Keratinocyte (primary cell): ENCODE data around the gene ATP6V0A1. TPM values are rescaled to one million over a fixed set of nuclear protein-coding genes. Genes with fewer than 3 reads are reported as not detected.

Source experiments
- DNase-seq: peaks from one replicate; pipeline ENCODE4 v3.0.0-alpha.2; 2011; ENCODE audit warnings: low read depth, missing footprints, low spot score
- FAIRE-seq: peaks from 2 replicates; lab custom pipeline; 2011; peaks lifted over from hg19 to GRCh38; lab: Jason Lieb, UNC
- H2AFZ ChIP-seq: 2 replicates; pipeline ENCODE4 v1.6.0; 2012; ENCODE audit warnings: low read length, control low read depth, inconsistent platforms; ENCODE audit not compliant: control insufficient read depth
- H3K27ac ChIP-seq: 2 replicates; pipeline ENCODE4 v1.5.1; 2011; ENCODE audit warnings: low read length; ENCODE audit not compliant: control insufficient read depth, insufficient read depth
- H3K27me3 ChIP-seq: 3 replicates; pipeline ENCODE4 v1.6.0; 2011; ENCODE audit warnings: low read length; ENCODE audit not compliant: control insufficient read depth, insufficient read depth; ENCODE audit errors: extremely low read depth
- H3K36me3 ChIP-seq, 2 experiments: 2 replicates in 1 of 2; 3 replicates in 1 of 2; pipeline ENCODE4 v1.5.1; 2011; ENCODE audit warnings: low read length in 2 of 2, mild to moderate bottlenecking in 1 of 2; ENCODE audit not compliant: control insufficient read depth in 2 of 2, insufficient read depth in 2 of 2; ENCODE audit errors: extremely low read depth in 1 of 2
- H3K4me1 ChIP-seq: 3 replicates; pipeline ENCODE4 v1.5.1; 2011; ENCODE audit warnings: low read length; ENCODE audit not compliant: control insufficient read depth, insufficient read depth; ENCODE audit errors: extremely low read depth
- H3K4me2 ChIP-seq: 3 replicates; pipeline ENCODE4 v1.6.0; 2011; ENCODE audit warnings: low read depth, low read length; ENCODE audit not compliant: control insufficient read depth, insufficient read depth; ENCODE audit errors: extremely low read depth
- H3K4me3 ChIP-seq, 3 experiments: fragments of 200-600 bp in 1 of 3; sonication (generic) in 1 of 3; 2 replicates in 2 of 3; 3 replicates in 1 of 3; pipeline ENCODE4 v1.5.1; 2011 to 2016; ENCODE audit warnings: low read length in 3 of 3, mild to moderate bottlenecking in 3 of 3, control low read depth in 2 of 3, inconsistent platforms in 1 of 3, low read depth in 1 of 3, mixed read lengths in 1 of 3, mixed run types in 1 of 3, moderate library complexity in 1 of 3; ENCODE audit not compliant: control insufficient read depth in 2 of 3, insufficient read depth in 2 of 3; ENCODE audit errors: extremely low read depth in 1 of 3
- H3K79me2 ChIP-seq: 2 replicates; pipeline ENCODE4 v1.6.0; 2012; ENCODE audit warnings: low read length; ENCODE audit not compliant: control insufficient read depth, insufficient read depth
- H3K9ac ChIP-seq: 3 replicates; pipeline ENCODE4 v1.6.0; 2011; ENCODE audit warnings: low read length; ENCODE audit not compliant: control insufficient read depth, insufficient read depth; ENCODE audit errors: extremely low read depth
- H3K9me1 ChIP-seq: 3 replicates; pipeline ENCODE4 v1.6.0; 2011; ENCODE audit warnings: low read length; ENCODE audit not compliant: control insufficient read depth, insufficient read depth; ENCODE audit errors: extremely low read depth
- H3K9me3 ChIP-seq: 2 replicates; pipeline ENCODE4 v1.5.1; 2012; ENCODE audit warnings: low read depth, low read length; ENCODE audit not compliant: control insufficient read depth
- H4K20me1 ChIP-seq: 3 replicates; pipeline ENCODE4 v1.6.0; 2011; ENCODE audit warnings: low read length; ENCODE audit not compliant: control insufficient read depth, insufficient read depth; ENCODE audit errors: extremely low read depth
- CTCF ChIP-seq, 3 experiments: IDR thresholded peaks in 1 of 3; conservative IDR thresholded peaks in 1 of 3; optimal IDR thresholded peaks in 1 of 3; 2 replicates in 2 of 3; 3 replicates in 1 of 3; pipeline versions ENCODE3 to v1.5.1; 2011; ENCODE audit warnings: low read length in 3 of 3, mild to moderate bottlenecking in 3 of 3, moderate library complexity in 2 of 3, control low read depth in 1 of 3, inconsistent platforms in 1 of 3; ENCODE audit not compliant: insufficient read depth in 2 of 3; ENCODE audit errors: extremely low read depth in 1 of 3
- EZH2 ChIP-seq: IDR thresholded peaks from one replicate; pipeline ENCODE4 v1.6.1; 2012; ENCODE audit warnings: inconsistent platforms, mild to moderate bottlenecking, low read length, moderate library complexity
- dilution Hi-C: fragments of 300-500 bp; cut with MboI; formaldehyde crosslinking; loops from one replicate; pipeline ENCODE4 v1.7.0; 2020; ENCODE audit warnings: low sequenced_read_pairs; ENCODE audit not compliant: extremely low pct_ligation_motif_present
- polyA plus RNA-seq, 5 experiments: library from polyadenylated mRNA; depleted of rRNA in 3 of 5; stranded (reverse) in 3 of 5; stranded (forward) in 1 of 5; unstranded in 1 of 5; fragments of >200 nt; gene quantifications; 1 replicate in 1 of 5; 2 replicates in 3 of 5; 3 replicates in 1 of 5; pipeline versions ENCODE4 v1.2.1 to v1.2.3, GENCODE V29; 2011 to 2012; ENCODE audit warnings: missing spikeins in 2 of 5, low read depth in 1 of 5, low replicate concordance in 1 of 5

The ATP6V0A1 gene
- polyA plus RNA-seq, 1 donor (not counting 4 experiments of a cell fraction or from before 2014, with no cell fraction given) = 24.0 TPM

DNA sequence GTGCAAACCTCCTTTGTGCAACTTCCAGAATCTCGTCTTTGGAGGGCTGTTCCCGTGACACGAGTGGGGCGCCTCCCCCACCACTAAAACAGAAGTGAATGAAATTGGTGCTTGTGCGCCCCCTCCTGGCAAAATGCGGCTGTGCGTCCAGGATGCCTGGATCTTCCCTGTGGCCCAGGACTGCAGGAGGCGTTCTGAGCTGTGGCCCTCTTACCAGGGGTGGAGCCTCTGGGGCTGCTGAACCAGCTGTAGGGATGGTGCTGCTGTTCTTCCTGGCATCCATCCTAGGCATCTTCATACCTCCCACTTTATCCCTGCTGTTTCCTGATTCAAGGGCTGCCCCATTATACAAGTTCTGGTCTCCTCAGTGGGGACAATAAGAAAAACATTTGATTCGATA, 58.8 kb downstream of the ATP6V0A1 start:
- no peaks in the 10 kb centered on the region for H3K9me3 ChIP-seq
- DNase-seq = no peak
- H3K27ac ChIP-seq = peak overlapping the region; percentile 91
- peaks cover 10 to 19% of the 10 kb centered on the region in 2 experiments for H3K36me3 ChIP-seq
- H4K20me1 ChIP-seq = no peaks in the 10 kb centered on the region
- no peaks in the 10 kb centered on the region for H3K79me2 ChIP-seq
- no peaks in the 10 kb centered on the region for H3K9me1 ChIP-seq
- no peak overlapping the region for H3K9ac ChIP-seq
- TF ChIP-seq CTCF (optimal IDR thresholded peaks at IDR 0.05 in 1 of 3, IDR thresholded peaks at IDR 0.05 in 1 of 3, conservative IDR thresholded peaks at IDR 0.05 in 1 of 3; ENCODE audit: extremely low read depth in 1 of 3, insufficient read depth in 2 of 3, low read length in 3 of 3) = peak; percentile 96 to 99 (median 99)
- no peak for TF ChIP-seq EZH2
- H3K4me1 ChIP-seq = peaks cover 41% of the 10 kb centered on the region
- no peak overlapping the region for H3K4me2 ChIP-seq
- peak; percentile 87 for FAIRE-seq
- H2AFZ ChIP-seq = no peak overlapping the region
- no peak overlapping the region for H3K4me3 ChIP-seq
- dilution Hi-C loops = loop anchor here (25.0 kb wide), 1 partner anchor 205 kb away; no protein-coding TSS in a partner anchor
- no peaks in the 10 kb centered on the region for H3K27me3 ChIP-seq

DNA sequence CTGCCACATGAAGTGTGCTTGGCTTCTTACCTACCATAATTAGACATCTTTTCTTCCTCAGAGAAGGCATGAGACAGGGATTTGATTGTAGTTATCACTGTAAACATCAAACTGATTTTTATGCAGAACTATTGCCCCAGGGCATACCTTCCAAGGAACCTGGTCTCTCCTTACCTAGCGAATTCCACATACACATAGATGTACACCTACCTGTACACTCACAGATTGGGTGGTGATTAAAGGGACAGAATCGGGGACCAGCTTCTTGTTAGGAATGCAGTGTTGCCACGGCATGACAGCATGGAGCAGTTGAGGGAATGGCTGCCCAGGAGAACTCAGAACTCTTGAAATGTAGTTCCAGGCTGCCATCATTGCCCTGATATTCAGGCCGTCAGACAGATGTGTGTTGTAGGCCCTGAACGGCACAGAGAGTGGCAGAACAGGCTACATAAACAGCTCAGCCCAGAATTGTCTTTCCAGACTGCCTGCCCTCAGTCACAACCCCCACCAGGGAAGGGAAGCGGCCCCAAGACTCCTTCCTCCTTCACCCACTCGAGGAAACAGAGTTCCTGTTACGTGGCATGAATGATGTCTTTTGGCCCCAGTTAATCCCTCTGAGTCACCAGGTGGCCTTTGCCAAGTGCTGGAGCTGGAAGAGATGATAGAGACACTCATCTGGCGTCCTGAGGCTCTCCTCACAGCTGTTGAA, 59.5 kb downstream of the ATP6V0A1 start:
- Histone ChIP-seq H3K36me3 (peaks cover 10 to 19% of the 10 kb centered on the region in 2 experiments), H3K4me3 (peak overlapping the region in 1 of 3 experiments; percentile 43)

More for the DNA sequence above, 59.5 kb downstream of the ATP6V0A1 start:
- no peaks in the 10 kb centered on the region for H3K9me3 ChIP-seq
- peak overlapping the region; percentile 62 for H2AFZ ChIP-seq
- DNase-seq = peak; percentile 76
- peaks cover 41% of the 10 kb centered on the region for H3K4me1 ChIP-seq
- peak overlapping the region; percentile 89 for H3K4me2 ChIP-seq
- no peaks in the 10 kb centered on the region for H3K9me1 ChIP-seq
- H3K79me2 ChIP-seq = no peaks in the 10 kb centered on the region
- dilution Hi-C loops = loop anchor here (25.0 kb wide), 1 partner anchor 206 kb away; no protein-coding TSS in a partner anchor
- no peaks in the 10 kb centered on the region for H3K27me3 ChIP-seq
- FAIRE-seq = peak; percentile 68
- H3K9ac ChIP-seq = peak overlapping the region; percentile 62
- TF ChIP-seq EZH2 (no peak), CTCF (optimal IDR thresholded peaks at IDR 0.05 in 1 of 3, IDR thresholded peaks at IDR 0.05 in 1 of 3, conservative IDR thresholded peaks at IDR 0.05 in 1 of 3; ENCODE audit: extremely low read depth in 1 of 3, insufficient read depth in 2 of 3, low read length in 3 of 3) (no peak)
- no peaks in the 10 kb centered on the region for H4K20me1 ChIP-seq
- peak overlapping the region; percentile 91 for H3K27ac ChIP-seq
